ENCODE results near the gene CCNO. TPM values are rescaled to one million over a fixed set of nuclear protein-coding genes. Genes with fewer than 3 reads are reported as not detected.

Gene CCNO
- not detected in 2 replicates for total RNA-seq (2013; cell fraction: nucleolus; rRNA removed)
- total RNA-seq (2014; rRNA removed) = not detected in 2 replicates
- not detected in 2 replicates for total RNA-seq (2014; rRNA removed; fragmentation: Illumina TruSeq; extraction: Trizol)
- total RNA-seq (2021) = not detected in 2 replicates
- not detected for polyA plus RNA-seq (2011; ENCODE audit: low read depth)
- polyA plus RNA-seq (2011; rRNA removed) = not detected in 2 replicates
- polyA plus RNA-seq (2011; cell fraction: cytosol; rRNA removed) = not detected in 2 replicates
- not detected in 2 replicates for polyA plus RNA-seq (2011; cell fraction: nucleus; rRNA removed)
- not detected in 2 replicates for polyA plus RNA-seq (2012)
- polyA plus RNA-seq (2014; fragmentation: Illumina TruSeq; extraction: Trizol) = not detected in 2 replicates
- not detected for polyA plus RNA-seq (2014; fragmentation: Nextera tagmentation; extraction: Ambion mirVana)
- polyA plus RNA-seq (2014; rRNA removed) = 0.05 TPM in 1 of 2 replicates, not detected in the other
- not detected for polyA plus RNA-seq (2016; fragmentation: Nextera tagmentation; extraction: Ambion mirVana)
- polyA minus RNA-seq (2011; rRNA and poly(A)+ RNA removed) = not detected in 2 replicates
- polyA minus RNA-seq (2011; cell fraction: cytosol; rRNA and poly(A)+ RNA removed) = not detected in 2 replicates
- not detected in 2 replicates for polyA minus RNA-seq (2011; cell fraction: nucleus; rRNA and poly(A)+ RNA removed)
- Bru-seq, nascent RNA = not detected
- BruChase-seq, experiment 1, labeled RNA remaining after a 6-hour chase = not detected
- BruChase-seq, experiment 2, labeled RNA remaining after a 2-hour chase = not detected
- long read RNA-seq, experiment 1 = 0 reads
- long read RNA-seq, experiment 2 = 0 reads

DNA sequence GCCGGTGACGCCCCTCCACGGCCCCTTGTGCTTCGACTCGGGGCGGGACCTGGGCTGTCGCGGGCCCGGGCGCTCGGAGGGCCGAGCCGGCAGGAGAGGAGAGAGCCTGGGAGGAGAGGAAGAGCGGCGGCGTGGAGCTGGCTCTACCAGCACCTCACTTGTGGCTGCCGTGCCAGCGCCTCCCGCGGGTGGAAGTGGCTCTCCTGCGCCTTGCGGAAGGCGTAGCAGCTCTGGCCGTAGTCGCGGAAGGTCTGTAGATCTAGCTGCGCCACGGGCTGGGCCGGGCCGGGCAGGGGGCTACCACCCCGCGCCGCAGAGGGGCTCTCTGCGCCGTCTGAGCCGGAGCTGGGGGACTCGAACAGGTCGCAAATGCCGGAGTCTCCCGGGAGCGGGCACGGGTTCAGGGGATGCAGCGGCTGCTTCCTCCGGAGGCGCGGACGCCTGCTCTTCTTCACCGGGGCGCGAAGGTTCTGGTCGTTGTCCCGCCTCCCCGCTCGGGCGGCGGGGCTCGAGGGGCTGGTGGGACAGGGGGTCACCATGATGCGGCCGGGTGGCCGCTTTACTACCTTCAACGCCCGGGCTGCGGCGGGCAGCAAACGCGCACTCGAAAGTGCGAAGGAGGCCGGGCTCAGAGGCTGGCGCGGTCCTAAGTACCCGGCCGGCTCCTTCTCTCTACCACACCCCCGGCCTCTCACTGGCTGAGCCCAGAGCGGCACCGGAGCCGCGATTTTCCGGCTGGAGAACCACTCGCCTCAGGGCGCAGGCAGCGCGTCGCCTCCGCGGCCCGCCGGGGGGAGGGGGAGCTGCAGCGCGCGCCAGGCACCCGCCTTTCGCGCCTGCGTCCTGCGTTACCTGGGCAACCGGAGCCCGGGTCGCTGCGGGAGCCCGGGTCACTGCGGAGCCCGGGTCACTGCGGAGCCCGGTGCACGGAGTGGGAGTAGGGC is at the start of gene CCNO:
CCNO (minus strand) TSS at position 624 of the 944 bp plus-strand sequence; CDS start at position 539, 85 bp downstream.
- SMC1A ChIA-PET (ENCODE audit: uncharacterized antibody, unreplicated experiment) = interaction anchor here (1.0 kb wide), 1 partner anchor 61 kb away, joined by 3 read pairs; no protein-coding TSS in a partner anchor
- no peaks in the 10 kb centered on the region for H3K79me2 ChIP-seq (ENCODE audit: control insufficient read depth, insufficient read depth, low read length)
- H3K4me3 ChIP-seq = peak within 1 kb of the TSS; percentile 62
- H3K4me1 ChIP-seq (ENCODE audit: control insufficient read depth, insufficient read depth, low read length) = peaks cover 9% of the 10 kb centered on the region
- peak; percentile 80 for ATAC-seq
- H3K4me2 ChIP-seq (ENCODE audit: control insufficient read depth, insufficient read depth) = peak within 1 kb of the TSS; percentile 97
- peak within 1 kb of the TSS; percentile 10 for H2AFZ ChIP-seq (ENCODE audit: control insufficient read depth, low read depth, low read length)
- no peaks in the 10 kb centered on the region for H4K20me1 ChIP-seq (ENCODE audit: control insufficient read depth, insufficient read depth)
- no peak within 1 kb of the TSS for H3K9ac ChIP-seq (ENCODE audit: control insufficient read depth, insufficient read depth, low read length)
- H3K27ac ChIP-seq (ENCODE audit: control insufficient read depth, insufficient read depth) = no peak within 1 kb of the TSS
- no peaks in the 10 kb centered on the region for H3K9me3 ChIP-seq (replicated peaks; ENCODE audit: control insufficient read depth, insufficient read depth, low read length)
- WGBS (ENCODE audit: insufficient coverage, insufficient replicate concordance, low lambda C conversion rate, missing lambda C conversion rate) = 2% methylated on average over 91 of the region's 106 CpGs
- FAIRE-seq = no peak
- peaks cover 24 to 36% of the 10 kb centered on the region in 2 experiments for H3K27me3 ChIP-seq (replicated peaks in 1 of 2; ENCODE audit: control insufficient read depth in 2 of 2, insufficient read depth in 2 of 2, low read length in 1 of 2)
- POLR2A ChIA-PET = no interaction called here
- DNase-seq (ENCODE audit: low read depth, low spot score) = no peak
- intact Hi-C loops (cut with micrococcal nuclease; ENCODE audit: unreplicated experiment) (no loop called here), in situ Hi-C loops (cut with MboI) (no loop called here)
- BruUV-seq (replicated peaks) = no TSS peak
- no peaks in the 10 kb centered on the region for H3K36me3 ChIP-seq (ENCODE audit: control insufficient read depth in 2 of 2, insufficient read depth in 2 of 2, low read length in 1 of 2)
- no peak for TF ChIP-seq CEBPB (IDR thresholded peaks at IDR 0.05; ENCODE audit: borderline replicate concordance in 1 of 2, low read depth in 2 of 2, low read length in 2 of 2)
- peak in 2 of 3 experiments; percentile 8 to 15; a peak in 1 of 6 replicates for TF ChIP-seq CTCF (IDR thresholded peaks at IDR 0.05 in 2 of 3, conservative IDR thresholded peaks at IDR 0.05 in 1 of 3; ENCODE audit: control insufficient read depth in 2 of 3, extremely low read depth in 1 of 3, insufficient read depth in 1 of 3, low read depth in 3 of 3, low read length in 3 of 3)
- TF ChIP-seq SUZ12 (IDR thresholded peaks at IDR 0.05; ENCODE audit: unreplicated experiment) = peak; percentile 28
- RAD21 ChIA-PET (ENCODE audit: unreplicated experiment) = no interaction called here
- CTCF ChIA-PET = no interaction called here

All from GM12878 (cell line).